ENCODE data around the gene SDS.
A peak's percentile ranks its signal among the peaks of the same experiment; 100 is the strongest.

Gene SDS

GRCh38 chr12:113398346-113399290 is 5.1 kb downstream of the SDS start:
- DNase-seq: no peak

GRCh38 chr12:113397497-113398197 is 6.0 kb downstream of the SDS start:
- DNase-seq: peak; percentile 26

GRCh38 chr12:113396828-113397496 is 6.7 kb downstream of the SDS start:
- no peak for DNase-seq

- no peak for DNase-seq
Observed at GRCh38 chr12:113396200-113396599, 7.5 kb downstream of the SDS start.

- DNase-seq: no peak
Observed at GRCh38 chr12:113395119-113395518, 8.6 kb downstream of the SDS start.

GRCh38 chr12:113393749-113394148 is 9.9 kb downstream of the SDS start:
- no peak for DNase-seq

- DNase-seq: peak; percentile 12
Observed at GRCh38 chr12:113392988-113393579, 10.6 kb downstream of the SDS start.

- no peak for DNase-seq
Observed at GRCh38 chr12:113392520-113392919, 11.2 kb downstream of the SDS start.

- DNase-seq: no peak
Observed at GRCh38 chr12:113391650-113392337, 11.9 kb downstream of the SDS start.

GRCh38 chr12:113391145-113391544 is 12.5 kb downstream of the SDS start:
- no peak for DNase-seq

- DNase-seq: no peak
Observed at GRCh38 chr12:113390064-113391043, 13.3 kb downstream of the SDS start.

GRCh38 chr12:113388351-113388750 is 15.3 kb downstream of the SDS start:
- no peak for DNase-seq

- no peak for DNase-seq
Observed at GRCh38 chr12:113387631-113388030, 16.1 kb downstream of the SDS start.

- no peak for DNase-seq
Observed at GRCh38 chr12:113386866-113387566, 16.7 kb downstream of the SDS start.

GRCh38 chr12:113385282-113385882 is 18.3 kb downstream of the SDS start:
- no peak for DNase-seq

- DNase-seq: no peak
Observed at GRCh38 chr12:113384778-113385177, 18.9 kb downstream of the SDS start.

GRCh38 chr12:113382206-113382605 is 21.5 kb downstream of the SDS start:
- DNase-seq: no peak

GRCh38 chr12:113381220-113381619 is 22.5 kb downstream of the SDS start:
- DNase-seq: no peak

GRCh38 chr12:113378291-113378690 is 25.4 kb downstream of the SDS start:
- DNase-seq: no peak

- DNase-seq: no peak
Observed at GRCh38 chr12:113374823-113375428, 28.8 kb downstream of the SDS start.
